K562 (cell line): ENCODE measurements around the gene SLC6A9. TPM values are rescaled to one million over a fixed set of nuclear protein-coding genes. Genes with fewer than 3 reads are reported as not detected.
A peak's percentile ranks its signal among the peaks of the same experiment; 100 is the strongest.

Experiments used
- ATF4 ChIP-seq: fragments of 450-650 bp; formaldehyde crosslinking; IDR thresholded peaks from 2 replicates; pipeline ENCODE4 v1.4.0; 2022; ENCODE audit warnings: mild to moderate bottlenecking, moderate library complexity
- CAMTA2 ChIP-seq: fragments of 250-450 bp; sonication (Bioruptor Pico); conservative IDR thresholded peaks from 2 replicates; pipeline ENCODE4 v1.5.1; 2022
- E2F6 ChIP-seq, 2 experiments: IDR thresholded peaks; 2 replicates each; pipeline ENCODE4 v1.6.1; 2011; ENCODE audit warnings: borderline replicate concordance in 1 of 2, control low read depth in 1 of 2, low read depth in 1 of 2, low read length in 1 of 2, mild to moderate bottlenecking in 1 of 2, mixed read lengths in 1 of 2, moderate library complexity in 1 of 2; ENCODE audit not compliant: insufficient read depth in 1 of 2, insufficient read length in 1 of 2, poor library complexity in 1 of 2, severe bottlenecking in 1 of 2; ENCODE audit errors: extremely low read depth in 1 of 2
- EP400 ChIP-seq: fragments of 450-650 bp; IDR thresholded peaks from 2 replicates; pipeline ENCODE4 v1.6.1; 2017; ENCODE audit warnings: antibody characterized with exemption, mild to moderate bottlenecking, moderate library complexity
- HMBOX1 ChIP-seq: sonication (generic); IDR thresholded peaks from 2 replicates; pipeline ENCODE4 v1.6.1; 2016
- HSF4 ChIP-seq: fragments of 250-450 bp; sonication (Bioruptor Pico); IDR thresholded peaks from 2 replicates; pipeline ENCODE4 v2.1.2; 2022; ENCODE audit warnings: mild to moderate bottlenecking, moderate library complexity, borderline replicate concordance
- ID3 ChIP-seq, 2 experiments: fragments of 250-450 bp in 1 of 2; fragments of 450-650 bp in 1 of 2; sonication (Bioruptor Pico) in 1 of 2; IDR thresholded peaks; 2 replicates each; pipeline versions ENCODE4 v1.6.1 to v1.8.0; 2016 to 2021; ENCODE audit warnings: mild to moderate bottlenecking in 2 of 2, moderate library complexity in 2 of 2, missing compliant biosample characterization in 1 of 2, missing genetic modification characterization in 1 of 2
- LEF1 ChIP-seq: fragments of 450-650 bp; IDR thresholded peaks from 2 replicates; pipeline ENCODE4 v1.6.1; 2016; ENCODE audit warnings: mild to moderate bottlenecking
- MECOM ChIP-seq: fragments of 250-450 bp; sonication (Bioruptor Pico); IDR thresholded peaks from 2 replicates; pipeline ENCODE4 v1.8.0; 2022; ENCODE audit warnings: inconsistent platforms
- RAD21 ChIP-seq, 2 experiments: fragments of 250-450 bp in 1 of 2; fragments of 450-650 bp in 1 of 2; sonication (Bioruptor Pico) in 1 of 2; formaldehyde crosslinking in 1 of 2; IDR thresholded peaks in 1 of 2; conservative IDR thresholded peaks in 1 of 2; 2 replicates each; pipeline versions ENCODE4 v1.4.0 to v1.8.0; 2020 to 2022; ENCODE audit warnings: mild to moderate bottlenecking in 2 of 2, moderate library complexity in 1 of 2
- TGIF2 ChIP-seq: sonication (generic); formaldehyde crosslinking; IDR thresholded peaks from 2 replicates; pipeline ENCODE4 v1.8.1; 2022; ENCODE audit warnings: mild to moderate bottlenecking, missing genetic modification reagents, moderate library complexity
- ZC3H8 ChIP-seq: fragments of 450-650 bp; IDR thresholded peaks from 2 replicates; pipeline ENCODE4 v1.6.1; 2017
- ZNF717 ChIP-seq: fragments of 250-450 bp; sonication (Bioruptor Pico); IDR thresholded peaks from 2 replicates; pipeline ENCODE4 v1.5.0; 2021
- polyA plus RNA-seq, 8 experiments: library from polyadenylated mRNA; depleted of rRNA in 4 of 8; stranded (reverse) in 5 of 8; unstranded in 3 of 8; fragments of >200 nt; fragmentation: Nextera tagmentation in 2 of 8; fragmentation: Illumina TruSeq in 1 of 8; extraction: Ambion mirVana in 2 of 8; extraction: Trizol in 1 of 8; gene quantifications; 2 replicates each; pipeline versions ENCODE4 v1.2.1 to v1.2.3, GENCODE V29; 2011 to 2014; ENCODE audit warnings: inconsistent platforms in 1 of 8, missing spikeins in 1 of 8
- total RNA-seq, 7 experiments: library from RNA; depleted of rRNA in 6 of 7; stranded (reverse); fragments of >200 nt in 6 of 7; fragmentation: Illumina TruSeq in 2 of 7; extraction: Trizol in 2 of 7; gene quantifications; 2 replicates each; pipeline versions ENCODE4 v1.2.1 to v1.2.3, GENCODE V29; 2011 to 2021; ENCODE audit warnings: low replicate concordance in 1 of 7
- TF ChIP-seq, protein P1 (sequence below): fragments of 150-350 bp; IDR thresholded peaks from 2 replicates; pipeline ENCODE4 v1.6.1; 2014; ENCODE audit warnings: low read depth, mild to moderate bottlenecking, low read length, borderline replicate concordance

The SLC6A9 gene
- total and polyA plus RNA-seq, 9 of the 15 experiments (the other 6 are each of a cell fraction or from before 2014, with no cell fraction given), result 0.17 to 18.7 (median 2.9) TPM

DNA sequence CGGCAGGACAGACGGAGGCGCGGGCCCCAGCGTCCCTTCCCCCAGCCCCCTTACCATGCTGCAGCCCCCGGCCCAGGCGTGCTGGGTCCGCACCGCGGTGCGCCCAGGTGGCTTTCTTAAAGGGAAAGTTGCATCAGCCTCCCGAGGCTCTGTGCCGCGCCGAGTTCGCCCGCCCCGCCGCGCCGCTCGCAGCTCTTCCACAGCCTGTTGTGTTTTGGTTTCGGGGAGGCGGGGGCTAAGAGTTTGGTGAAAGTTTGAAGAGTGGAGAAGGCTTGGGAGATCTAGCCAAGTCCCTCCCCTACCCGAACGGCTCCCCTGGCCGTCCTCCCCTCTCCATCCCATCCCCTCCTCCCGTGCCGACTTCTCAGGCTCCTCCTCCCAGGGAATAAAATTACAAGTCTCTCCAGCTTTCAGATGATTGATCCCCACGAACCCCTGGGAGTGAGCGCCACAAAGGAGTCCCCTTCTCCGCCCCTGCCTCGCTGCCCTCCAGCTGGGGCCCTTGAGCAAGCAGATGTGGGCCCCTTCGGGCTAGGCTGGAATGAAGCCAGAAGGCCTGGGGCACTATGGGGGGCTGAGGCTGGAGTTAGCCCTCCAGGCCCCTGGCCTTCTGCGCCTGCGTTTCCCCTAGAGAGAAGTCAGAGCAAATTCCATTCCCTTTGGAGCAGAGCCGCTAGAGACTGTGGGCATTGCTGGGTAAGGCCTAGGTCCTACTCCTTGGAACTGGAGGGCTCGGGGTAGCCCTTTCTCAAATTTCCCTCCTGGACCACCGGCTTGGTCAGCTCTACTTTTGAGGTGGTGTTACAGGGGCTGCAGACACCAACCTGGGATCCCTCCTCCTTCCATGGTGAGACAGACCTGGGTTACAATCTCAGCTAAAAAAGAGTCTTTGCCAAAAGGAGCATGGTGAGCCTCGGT lies at the start of gene SLC6A9 (continued):
- TF ChIP-seq, protein P1, sequence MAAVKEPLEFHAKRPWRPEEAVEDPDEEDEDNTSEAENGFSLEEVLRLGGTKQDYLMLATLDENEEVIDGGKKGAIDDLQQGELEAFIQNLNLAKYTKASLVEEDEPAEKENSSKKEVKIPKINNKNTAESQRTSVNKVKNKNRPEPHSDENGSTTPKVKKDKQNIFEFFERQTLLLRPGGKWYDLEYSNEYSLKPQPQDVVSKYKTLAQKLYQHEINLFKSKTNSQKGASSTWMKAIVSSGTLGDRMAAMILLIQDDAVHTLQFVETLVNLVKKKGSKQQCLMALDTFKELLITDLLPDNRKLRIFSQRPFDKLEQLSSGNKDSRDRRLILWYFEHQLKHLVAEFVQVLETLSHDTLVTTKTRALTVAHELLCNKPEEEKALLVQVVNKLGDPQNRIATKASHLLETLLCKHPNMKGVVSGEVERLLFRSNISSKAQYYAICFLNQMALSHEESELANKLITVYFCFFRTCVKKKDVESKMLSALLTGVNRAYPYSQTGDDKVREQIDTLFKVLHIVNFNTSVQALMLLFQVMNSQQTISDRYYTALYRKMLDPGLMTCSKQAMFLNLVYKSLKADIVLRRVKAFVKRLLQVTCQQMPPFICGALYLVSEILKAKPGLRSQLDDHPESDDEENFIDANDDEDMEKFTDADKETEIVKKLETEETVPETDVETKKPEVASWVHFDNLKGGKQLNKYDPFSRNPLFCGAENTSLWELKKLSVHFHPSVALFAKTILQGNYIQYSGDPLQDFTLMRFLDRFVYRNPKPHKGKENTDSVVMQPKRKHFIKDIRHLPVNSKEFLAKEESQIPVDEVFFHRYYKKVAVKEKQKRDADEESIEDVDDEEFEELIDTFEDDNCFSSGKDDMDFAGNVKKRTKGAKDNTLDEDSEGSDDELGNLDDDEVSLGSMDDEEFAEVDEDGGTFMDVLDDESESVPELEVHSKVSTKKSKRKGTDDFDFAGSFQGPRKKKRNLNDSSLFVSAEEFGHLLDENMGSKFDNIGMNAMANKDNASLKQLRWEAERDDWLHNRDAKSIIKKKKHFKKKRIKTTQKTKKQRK, result no peak
- TF ChIP-seq HMBOX1 (no peak), ZC3H8 (no peak), TGIF2 (no peak), CAMTA2 (CRISPR knock-in tag) (no peak), EP400 (peak; percentile 91), E2F6 (IDR thresholded peaks at IDR 0.05; ENCODE audit: borderline replicate concordance in 1 of 2, extremely low read depth in 1 of 2, insufficient read depth in 1 of 2, insufficient read length in 1 of 2, low read depth in 1 of 2, low read length in 1 of 2, poor library complexity in 1 of 2, severe bottlenecking in 1 of 2) (no peak), HSF4 (CRISPR knock-in tag) (no peak), ATF4 (CRISPR knock-in tag) (peak; percentile 93), ZNF717 (CRISPR knock-in tag) (no peak), ID3 (CRISPR knock-in tag; IDR thresholded peaks at IDR 0.05) (no peak), ID3 (tag; IDR thresholded peaks at IDR 0.05) (no peak), RAD21 (CRISPR knock-in tag; conservative IDR thresholded peaks at IDR 0.05 in 1 of 2, IDR thresholded peaks at IDR 0.05 in 1 of 2) (no peak), LEF1 (no peak), MECOM (CRISPR knock-in tag) (no peak)
